Gastroesophageal sphincter (tissue), 3 donors: Measurements from ENCODE around the gene RELL1.

Experiments used
- CTCF ChIP-seq, 4 experiments: fragments of 200-600 bp in 2 of 4; fragments of 450-650 bp in 2 of 4; sonication (generic) in 1 of 4; IDR thresholded peaks; one replicate each; pipeline ENCODE4 v1.5.1; 2017 to 2019; ENCODE audit warnings: antibody characterized with exemption in 4 of 4, mild to moderate bottlenecking in 2 of 4, moderate library complexity in 2 of 4
- POLR2A ChIP-seq, 2 donors: fragments of 450-650 bp; IDR thresholded peaks; one replicate each; pipeline ENCODE4 v1.6.1; 2017; ENCODE audit warnings: antibody characterized with exemption in 2 of 2, mild to moderate bottlenecking in 2 of 2, moderate library complexity in 1 of 2
- POLR2AphosphoS5 ChIP-seq: sonication (generic); formaldehyde crosslinking; IDR thresholded peaks from one replicate; pipeline ENCODE4 v1.6.1; 2017; ENCODE audit warnings: antibody characterized with exemption

- TF ChIP-seq POLR2AphosphoS5: no peak
- TF ChIP-seq CTCF (IDR thresholded peaks at IDR 0.05): no peak
- no peak for TF ChIP-seq POLR2A (IDR thresholded peaks at IDR 0.05)
Measured at GRCh38 chr4:37612811-37613210, 73.4 kb downstream of the RELL1 start.
